T-helper 2 cell treated with Interferon-gamma antibody and Interleukin-4, amounts not matched to agents 5 μg/mL and 100 μg/mL, for 36 hours (primary cell): ENCODE data around the gene TGFBR3.

Source experiments
- DNase-seq: peaks from one replicate; pipeline ENCODE4 v3.0.0; 2021; ENCODE audit warnings: low spot score
- H3K27ac Mint-ChIP-seq: one replicate; pipeline ENCODE4 v1.8.0; 2021; ENCODE audit warnings: mild to moderate bottlenecking, mixed read lengths
- H3K27me3 Mint-ChIP-seq: one replicate; pipeline ENCODE4 v1.8.0; 2021; ENCODE audit warnings: low read depth, mixed read lengths
- H3K36me3 Mint-ChIP-seq: one replicate; pipeline ENCODE4 v1.8.0; 2021; ENCODE audit warnings: low read depth, mixed read lengths
- H3K4me1 Mint-ChIP-seq: one replicate; pipeline ENCODE4 v1.8.0; 2021; ENCODE audit warnings: low read depth, mixed read lengths
- H3K4me3 Mint-ChIP-seq: one replicate; pipeline ENCODE4 v1.8.0; 2022; ENCODE audit warnings: mild to moderate bottlenecking, moderate library complexity, mixed read lengths
- H3K9me3 Mint-ChIP-seq: one replicate; pipeline ENCODE4 v1.8.0; 2021; ENCODE audit warnings: mixed read lengths

The TGFBR3 gene

GRCh38 chr1:91790392-91790791 is 95.6 kb downstream of the TGFBR3 start:
- peaks cover 9% of the 10 kb centered on the region for H3K36me3 Mint-ChIP-seq
- DNase-seq: no peak
- peaks cover 23% of the 10 kb centered on the region for H3K4me1 Mint-ChIP-seq
- peaks cover 4% of the 10 kb centered on the region for H3K9me3 Mint-ChIP-seq
- no peak overlapping the region for H3K4me3 Mint-ChIP-seq
- no peak overlapping the region for H3K27ac Mint-ChIP-seq
- H3K27me3 Mint-ChIP-seq: no peaks in the 10 kb centered on the region

GRCh38 chr1:91789273-91789997 is 96.5 kb downstream of the TGFBR3 start:
- H3K4me3 Mint-ChIP-seq: no peak overlapping the region
- peaks cover 23% of the 10 kb centered on the region for H3K4me1 Mint-ChIP-seq
- no peak overlapping the region for H3K27ac Mint-ChIP-seq
- no peaks in the 10 kb centered on the region for H3K27me3 Mint-ChIP-seq
- DNase-seq: no peak
- H3K9me3 Mint-ChIP-seq: peaks cover 2% of the 10 kb centered on the region
- peaks cover 4% of the 10 kb centered on the region for H3K36me3 Mint-ChIP-seq

GRCh38 chr1:91787919-91788318 is 98.0 kb downstream of the TGFBR3 start:
- Mint-ChIP-seq H3K4me3 (no peak overlapping the region), H3K4me1 (peaks cover 23% of the 10 kb centered on the region), H3K9me3 (no peaks in the 10 kb centered on the region), H3K27me3 (no peaks in the 10 kb centered on the region), H3K36me3 (peaks cover 1% of the 10 kb centered on the region), H3K27ac (peak overlapping the region; percentile 49)
- no peak for DNase-seq

- Mint-ChIP-seq H3K36me3 (peaks cover 1% of the 10 kb centered on the region), H3K4me1 (peaks cover 2% of the 10 kb centered on the region), H3K9me3 (no peaks in the 10 kb centered on the region), H3K4me3 (no peak overlapping the region), H3K27ac (no peak overlapping the region), H3K27me3 (no peaks in the 10 kb centered on the region)
- DNase-seq: no peak
Observed at GRCh38 chr1:91784616-91785015, 101.3 kb downstream of the TGFBR3 start.

GRCh38 chr1:91784191-91784590 is 101.8 kb downstream of the TGFBR3 start:
- Mint-ChIP-seq H3K4me1 (peaks cover 2% of the 10 kb centered on the region), H3K27ac (no peak overlapping the region), H3K9me3 (no peaks in the 10 kb centered on the region), H3K27me3 (no peaks in the 10 kb centered on the region), H3K4me3 (no peak overlapping the region), H3K36me3 (peaks cover 3% of the 10 kb centered on the region)
- no peak for DNase-seq

- H3K9me3 Mint-ChIP-seq: no peaks in the 10 kb centered on the region
- H3K27ac Mint-ChIP-seq: no peak overlapping the region
- no peaks in the 10 kb centered on the region for H3K27me3 Mint-ChIP-seq
- peaks cover 2% of the 10 kb centered on the region for H3K4me1 Mint-ChIP-seq
- no peak for DNase-seq
- no peak overlapping the region for H3K4me3 Mint-ChIP-seq
- peaks cover 3% of the 10 kb centered on the region for H3K36me3 Mint-ChIP-seq
Observed at GRCh38 chr1:91783423-91784170, 102.4 kb downstream of the TGFBR3 start.

- H3K27ac Mint-ChIP-seq: no peak overlapping the region
- no peak for DNase-seq
- no peak overlapping the region for H3K4me3 Mint-ChIP-seq
- peaks cover 3% of the 10 kb centered on the region for H3K36me3 Mint-ChIP-seq
- H3K27me3 Mint-ChIP-seq: no peaks in the 10 kb centered on the region
- no peaks in the 10 kb centered on the region for H3K4me1 Mint-ChIP-seq
- H3K9me3 Mint-ChIP-seq: no peaks in the 10 kb centered on the region
Observed at GRCh38 chr1:91781901-91782622, 103.9 kb downstream of the TGFBR3 start.

GRCh38 chr1:91781371-91781825 is 104.6 kb downstream of the TGFBR3 start:
- Mint-ChIP-seq H3K27me3 (no peaks in the 10 kb centered on the region), H3K36me3 (peaks cover 3% of the 10 kb centered on the region), H3K27ac (no peak overlapping the region), H3K4me1 (no peaks in the 10 kb centered on the region), H3K9me3 (no peaks in the 10 kb centered on the region), H3K4me3 (no peak overlapping the region)
- no peak for DNase-seq

GRCh38 chr1:91779548-91780021 is 106.4 kb downstream of the TGFBR3 start:
- Mint-ChIP-seq H3K27ac (no peak overlapping the region), H3K4me1 (no peaks in the 10 kb centered on the region), H3K4me3 (no peak overlapping the region), H3K9me3 (no peaks in the 10 kb centered on the region), H3K27me3 (no peaks in the 10 kb centered on the region), H3K36me3 (peaks cover 1% of the 10 kb centered on the region)
- DNase-seq: no peak

GRCh38 chr1:91778964-91779363 is 107.0 kb downstream of the TGFBR3 start:
- H3K36me3 Mint-ChIP-seq: peaks cover 1% of the 10 kb centered on the region
- no peak overlapping the region for H3K4me3 Mint-ChIP-seq
- no peaks in the 10 kb centered on the region for H3K9me3 Mint-ChIP-seq
- no peak for DNase-seq
- no peaks in the 10 kb centered on the region for H3K27me3 Mint-ChIP-seq
- H3K27ac Mint-ChIP-seq: no peak overlapping the region
- no peaks in the 10 kb centered on the region for H3K4me1 Mint-ChIP-seq

GRCh38 chr1:91777630-91778300 is 108.2 kb downstream of the TGFBR3 start:
- no peak overlapping the region for H3K27ac Mint-ChIP-seq

GRCh38 chr1:91777196-91777595 is 108.8 kb downstream of the TGFBR3 start:
- H3K4me3 Mint-ChIP-seq: no peak overlapping the region
- no peak overlapping the region for H3K27ac Mint-ChIP-seq
- DNase-seq: no peak
- H3K9me3 Mint-ChIP-seq: no peaks in the 10 kb centered on the region
- H3K4me1 Mint-ChIP-seq: peaks cover 4% of the 10 kb centered on the region
- H3K36me3 Mint-ChIP-seq: peaks cover 1% of the 10 kb centered on the region
- no peaks in the 10 kb centered on the region for H3K27me3 Mint-ChIP-seq

More at GRCh38 chr1:91777630-91778300, 108.2 kb downstream of the TGFBR3 start:
- Mint-ChIP-seq H3K27me3 (no peaks in the 10 kb centered on the region), H3K4me3 (no peak overlapping the region), H3K9me3 (no peaks in the 10 kb centered on the region), H3K36me3 (peaks cover 1% of the 10 kb centered on the region), H3K4me1 (peaks cover under 1% of the 10 kb centered on the region)
- no peak for DNase-seq

GRCh38 chr1:91776068-91776794 is 109.7 kb downstream of the TGFBR3 start:
- Mint-ChIP-seq H3K4me1 (peaks cover 4% of the 10 kb centered on the region), H3K36me3 (peaks cover 1% of the 10 kb centered on the region), H3K9me3 (no peaks in the 10 kb centered on the region), H3K27me3 (no peaks in the 10 kb centered on the region), H3K27ac (no peak overlapping the region), H3K4me3 (no peak overlapping the region)
- DNase-seq: no peak
